SK-MEL-5 (cell line): ENCODE results near the gene UTF1. TPM values are rescaled to one million over a fixed set of nuclear protein-coding genes. Genes with fewer than 3 reads are reported as not detected.

Experiments
- DNase-seq: peaks from one replicate; pipeline ENCODE4 v3.0.0-alpha.2; 2016; ENCODE audit warnings: low read depth, low spot score
- in situ Hi-C: cut with HindIII; loops from 2 replicates; pipeline ENCODE4 v1.10.0; 2016; ENCODE audit warnings: low sequenced_read_pairs, high pct_unique_total_duplicates, low pct_unique_long_range_greater_than_20kb
- total RNA-seq: library from RNA; depleted of rRNA; stranded (reverse); fragments of >200 nt; shearing (Covaris generic); gene quantifications from 2 replicates; pipeline ENCODE4 v1.2.3, GENCODE V29; 2014

Gene UTF1
- total RNA-seq, 1 experiment from 2014 or later, result not detected

- no peak for DNase-seq
- in situ Hi-C loops, result no loop called here
Observed at GRCh38 chr10:133235265-133235855, 5.3 kb downstream of the UTF1 start.

- no peak for DNase-seq
- in situ Hi-C loops, result no loop called here
Observed at GRCh38 chr10:133235932-133236331, 5.9 kb downstream of the UTF1 start.

GRCh38 chr10:133236401-133237240 is 6.6 kb downstream of the UTF1 start:
- in situ Hi-C loops, result no loop called here
- no peak for DNase-seq

GRCh38 chr10:133237241-133237587 is 7.2 kb downstream of the UTF1 start:
- in situ Hi-C loops, result no loop called here

GRCh38 chr10:133237588-133238465 is 7.8 kb downstream of the UTF1 start, which contains the start of gene VENTX:
Gene VENTX (plus strand): TSS chr10:133237855. CDS start chr10:133237915, 60 bp downstream.
- DNase-seq, result no peak
- in situ Hi-C loops, result no loop called here

More at GRCh38 chr10:133237241-133237587, 7.2 kb downstream of the UTF1 start:
- no peak for DNase-seq

GRCh38 chr10:133238466-133238804 is 8.4 kb downstream of the UTF1 start:
- no peak for DNase-seq
- in situ Hi-C loops, result no loop called here

GRCh38 chr10:133239990-133240389 is 10.0 kb downstream of the UTF1 start:
- DNase-seq, result no peak
- in situ Hi-C loops, result no loop called here

- no peak for DNase-seq
- in situ Hi-C loops, result no loop called here
Observed at GRCh38 chr10:133241501-133242205, 11.6 kb downstream of the UTF1 start.

- in situ Hi-C loops, result no loop called here
Observed at GRCh38 chr10:133242611-133243356, 12.8 kb downstream of the UTF1 start.

GRCh38 chr10:133243593-133243992 is 13.6 kb downstream of the UTF1 start:
- no peak for DNase-seq
- in situ Hi-C loops, result no loop called here

More at GRCh38 chr10:133242611-133243356, 12.8 kb downstream of the UTF1 start:
- peak; percentile 1 for DNase-seq

GRCh38 chr10:133245439-133246235 is 15.6 kb downstream of the UTF1 start:
- in situ Hi-C loops, result no loop called here
- no peak for DNase-seq

- in situ Hi-C loops, result no loop called here
- DNase-seq, result no peak
Observed at GRCh38 chr10:133246236-133246626, 16.2 kb downstream of the UTF1 start.

- in situ Hi-C loops, result no loop called here
- no peak for DNase-seq
Observed at GRCh38 chr10:133247681-133248333, 17.8 kb downstream of the UTF1 start.

GRCh38 chr10:133248334-133248715 is 18.3 kb downstream of the UTF1 start:
- in situ Hi-C loops, result no loop called here

GRCh38 chr10:133249094-133249780 is 19.2 kb downstream of the UTF1 start:
- no peak for DNase-seq
- in situ Hi-C loops, result no loop called here

More at GRCh38 chr10:133248334-133248715, 18.3 kb downstream of the UTF1 start:
- no peak for DNase-seq
